Measurements from ENCODE around the gene ENTHD1.

ENTHD1 gene

GRCh38 chr22:39917197-39917643, 23.7 kb upstream of the ENTHD1 start:
- DNase-seq (ENCODE audit: low spot score): no peak
- TF ChIP-seq CTCF (IDR thresholded peaks at IDR 0.05; ENCODE audit: extremely low read depth, insufficient read depth, missing control alignments): no peak
- in situ Hi-C loops (cut with MboI; ENCODE audit: low pct_unique_long_range_greater_than_20kb, low sequenced_read_pairs, unreplicated experiment): no loop called here

- in situ Hi-C loops (cut with MboI; ENCODE audit: low pct_unique_long_range_greater_than_20kb, low sequenced_read_pairs, unreplicated experiment): no loop called here
- no peak for TF ChIP-seq CTCF (IDR thresholded peaks at IDR 0.05; ENCODE audit: extremely low read depth, insufficient read depth, missing control alignments)
- DNase-seq (ENCODE audit: low spot score): no peak
Observed at GRCh38 chr22:39916496-39916895, 22.9 kb upstream of the ENTHD1 start.

GRCh38 chr22:39915295-39915726, 21.8 kb upstream of the ENTHD1 start:
- no peak for DNase-seq (ENCODE audit: low spot score)
- in situ Hi-C loops (cut with MboI; ENCODE audit: low pct_unique_long_range_greater_than_20kb, low sequenced_read_pairs, unreplicated experiment): no loop called here
- no peak for TF ChIP-seq CTCF (IDR thresholded peaks at IDR 0.05; ENCODE audit: extremely low read depth, insufficient read depth, missing control alignments)

GRCh38 chr22:39914584-39914983, 21.0 kb upstream of the ENTHD1 start:
- in situ Hi-C loops (cut with MboI; ENCODE audit: low pct_unique_long_range_greater_than_20kb, low sequenced_read_pairs, unreplicated experiment): no loop called here
- DNase-seq (ENCODE audit: low spot score): no peak
- TF ChIP-seq CTCF (IDR thresholded peaks at IDR 0.05; ENCODE audit: extremely low read depth, insufficient read depth, missing control alignments): no peak

GRCh38 chr22:39913886-39914285, 20.3 kb upstream of the ENTHD1 start:
- no peak for TF ChIP-seq CTCF (IDR thresholded peaks at IDR 0.05; ENCODE audit: extremely low read depth, insufficient read depth, missing control alignments)
- in situ Hi-C loops (cut with MboI; ENCODE audit: low pct_unique_long_range_greater_than_20kb, low sequenced_read_pairs, unreplicated experiment): no loop called here
- no peak for DNase-seq (ENCODE audit: low spot score)

- TF ChIP-seq CTCF (IDR thresholded peaks at IDR 0.05; ENCODE audit: extremely low read depth, insufficient read depth, missing control alignments): no peak
- no peak for DNase-seq (ENCODE audit: low spot score)
- in situ Hi-C loops (cut with MboI; ENCODE audit: low pct_unique_long_range_greater_than_20kb, low sequenced_read_pairs, unreplicated experiment): no loop called here
Observed at GRCh38 chr22:39913321-39913720, 19.8 kb upstream of the ENTHD1 start.
